Measurements from ENCODE around the gene TEX52. TPM values are rescaled to one million over a fixed set of nuclear protein-coding genes. Genes with fewer than 3 reads are reported as not detected.

Gene TEX52
- total RNA-seq (2021; ENCODE audit: unreplicated experiment) (not detected), Bru-seq, nascent RNA (percentile 15 among the genes with signal in this experiment), BruChase-seq, experiment 1, labeled RNA remaining after a 6-hour chase (not detected), BruChase-seq, experiment 2, labeled RNA remaining after a 2-hour chase (percentile 8 among the genes with signal in this experiment)
- 0.51 and 0.53 TPM in 2 replicates for polyA plus RNA-seq (2012)
- long read RNA-seq, result 0 reads

- peaks cover 26 to 27% of the 10 kb centered on the region in 2 experiments; a peak in 3 of 4 replicates for H3K36me3 ChIP-seq (ENCODE audit: control insufficient read depth in 1 of 2, insufficient read depth in 2 of 2, low read length in 2 of 2)
- intact Hi-C loops (cut with micrococcal nuclease), result no loop called here
- H3K9me3 ChIP-seq (ENCODE audit: control insufficient read depth in 1 of 2, insufficient read depth in 1 of 2, low read depth in 1 of 2, low read length in 2 of 2), result no peaks in the 10 kb centered on the region
- ChIA-PET POLR2A (no interaction called here), CTCF (interaction anchor here (0.9 kb wide), 1 partner anchor 184 kb away, joined by 3 read pairs; no protein-coding TSS in a partner anchor), RAD21 (ENCODE audit: low non-redundant PET in 1 of 2, low total read pairs in 2 of 2, uncharacterized antibody in 2 of 2, unreplicated experiment in 2 of 2) (no interaction called here)
- no TSS peak for BruUV-seq (replicated peaks)
- no peak for DNase-seq (ENCODE audit: low read depth, low spot score)
- peaks cover 0 to 3% of the 10 kb centered on the region in 2 experiments; a peak in 2 of 4 replicates for H3K4me1 ChIP-seq (ENCODE audit: control insufficient read depth in 1 of 2, insufficient read depth in 2 of 2, low read length in 2 of 2)
- H3K9ac ChIP-seq (ENCODE audit: low read length), result no peak within 1 kb of the TSS
- H3K27ac ChIP-seq (ENCODE audit: low read depth, low read length), result no peak within 1 kb of the TSS
- no peaks in the 10 kb centered on the region for H3K79me2 ChIP-seq (ENCODE audit: insufficient read depth, low read length)
- no peak within 1 kb of the TSS for H2AFZ ChIP-seq (ENCODE audit: low read depth, low read length, poor library complexity, severe bottlenecking)
- no peak for ATAC-seq
- TF ChIP-seq POLR2AphosphoS5 (IDR thresholded peaks at IDR 0.05; ENCODE audit: low read depth, low read length) (no peak), EGR1 (IDR thresholded peaks at IDR 0.05; ENCODE audit: low read depth) (no peak), FOSL1 (IDR thresholded peaks at IDR 0.05; ENCODE audit: low read depth) (no peak), TCF7L2 (IDR thresholded peaks at IDR 0.05; ENCODE audit: borderline replicate concordance, extremely low read depth, insufficient read depth, insufficient read length) (no peak), CEBPB (IDR thresholded peaks at IDR 0.05; ENCODE audit: low read depth) (no peak), CTCF (IDR thresholded peaks at IDR 0.05 in 2 of 3, conservative IDR thresholded peaks at IDR 0.05 in 1 of 3; ENCODE audit: borderline replicate concordance in 1 of 3, insufficient read depth in 1 of 3, low read depth in 2 of 3, low read length in 2 of 3) (no peak), YY1 (IDR thresholded peaks at IDR 0.05; ENCODE audit: extremely low read depth, insufficient replicate concordance, low read depth, low read length) (no peak), ZNF274 (IDR thresholded peaks at IDR 0.05; ENCODE audit: low read depth, low read length) (no peak), POLR2A (IDR thresholded peaks at IDR 0.05; ENCODE audit: borderline replicate concordance, extremely low read depth, insufficient read depth, insufficient read length) (no peak), ZBTB33 (IDR thresholded peaks at IDR 0.05; ENCODE audit: extremely low read depth, insufficient replicate concordance, low read length) (no peak), MAX (IDR thresholded peaks at IDR 0.05) (no peak), REST (IDR thresholded peaks at IDR 0.05; ENCODE audit: low read depth) (no peak), SIN3A (IDR thresholded peaks at IDR 0.05; ENCODE audit: low read depth) (no peak), ZFX (IDR thresholded peaks at IDR 0.05) (no peak), EZH2phosphoT487 (IDR thresholded peaks at IDR 0.05; ENCODE audit: borderline replicate concordance) (no peak), ELF1 (IDR thresholded peaks at IDR 0.05; ENCODE audit: borderline replicate concordance, low read depth) (no peak), JUND (IDR thresholded peaks at IDR 0.05) (no peak), RAD21 (IDR thresholded peaks at IDR 0.05; ENCODE audit: low read depth) (no peak), SRF (IDR thresholded peaks at IDR 0.05; ENCODE audit: low read depth) (no peak)
- H3K27me3 ChIP-seq (ENCODE audit: insufficient read depth, low read length), result no peaks in the 10 kb centered on the region
- H3K4me2 ChIP-seq (ENCODE audit: low read length), result no peak within 1 kb of the TSS
- H4K20me1 ChIP-seq (ENCODE audit: insufficient read depth), result no peaks in the 10 kb centered on the region
- H3K4me3 ChIP-seq (replicated peaks in 1 of 2; ENCODE audit: low read depth in 1 of 2, low read length in 2 of 2), result no peak within 1 kb of the TSS
- no peaks in the 10 kb centered on the region for H3K9me2 ChIP-seq (ENCODE audit: insufficient read depth)
Observed at GRCh38 chr12:2857021-2857431, at the start of gene TEX52. Gene TEX52 (minus strand): TSS chr12:2857039. CDS start chr12:2857026, 13 bp downstream.

All from HCT116 (cell line).